ENCODE data around the gene ERICH2.

Gene ERICH2

GRCh38 chr2:170818752-170819470 is 48.7 kb downstream of the ERICH2 start:
- Histone ChIP-seq H3K4me1 (ENCODE audit: control insufficient read depth in 1 of 2, insufficient read depth in 1 of 2, low read depth in 1 of 2, low read length in 1 of 2) (peaks cover 41 to 70% of the 10 kb centered on the region in 2 experiments), H3K4me3 (ENCODE audit: low read depth in 1 of 2, low read length in 1 of 2) (no peak overlapping the region), H3K27me3 (peaks cover 100% of the 10 kb centered on the region), H3K36me3 (no peaks in the 10 kb centered on the region), H3K9me3 (no peaks in the 10 kb centered on the region), H3K27ac (no peak overlapping the region)
- TF ChIP-seq, protein P1, sequence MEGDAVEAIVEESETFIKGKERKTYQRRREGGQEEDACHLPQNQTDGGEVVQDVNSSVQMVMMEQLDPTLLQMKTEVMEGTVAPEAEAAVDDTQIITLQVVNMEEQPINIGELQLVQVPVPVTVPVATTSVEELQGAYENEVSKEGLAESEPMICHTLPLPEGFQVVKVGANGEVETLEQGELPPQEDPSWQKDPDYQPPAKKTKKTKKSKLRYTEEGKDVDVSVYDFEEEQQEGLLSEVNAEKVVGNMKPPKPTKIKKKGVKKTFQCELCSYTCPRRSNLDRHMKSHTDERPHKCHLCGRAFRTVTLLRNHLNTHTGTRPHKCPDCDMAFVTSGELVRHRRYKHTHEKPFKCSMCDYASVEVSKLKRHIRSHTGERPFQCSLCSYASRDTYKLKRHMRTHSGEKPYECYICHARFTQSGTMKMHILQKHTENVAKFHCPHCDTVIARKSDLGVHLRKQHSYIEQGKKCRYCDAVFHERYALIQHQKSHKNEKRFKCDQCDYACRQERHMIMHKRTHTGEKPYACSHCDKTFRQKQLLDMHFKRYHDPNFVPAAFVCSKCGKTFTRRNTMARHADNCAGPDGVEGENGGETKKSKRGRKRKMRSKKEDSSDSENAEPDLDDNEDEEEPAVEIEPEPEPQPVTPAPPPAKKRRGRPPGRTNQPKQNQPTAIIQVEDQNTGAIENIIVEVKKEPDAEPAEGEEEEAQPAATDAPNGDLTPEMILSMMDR (IDR thresholded peaks at IDR 0.05): no peak

DNA sequence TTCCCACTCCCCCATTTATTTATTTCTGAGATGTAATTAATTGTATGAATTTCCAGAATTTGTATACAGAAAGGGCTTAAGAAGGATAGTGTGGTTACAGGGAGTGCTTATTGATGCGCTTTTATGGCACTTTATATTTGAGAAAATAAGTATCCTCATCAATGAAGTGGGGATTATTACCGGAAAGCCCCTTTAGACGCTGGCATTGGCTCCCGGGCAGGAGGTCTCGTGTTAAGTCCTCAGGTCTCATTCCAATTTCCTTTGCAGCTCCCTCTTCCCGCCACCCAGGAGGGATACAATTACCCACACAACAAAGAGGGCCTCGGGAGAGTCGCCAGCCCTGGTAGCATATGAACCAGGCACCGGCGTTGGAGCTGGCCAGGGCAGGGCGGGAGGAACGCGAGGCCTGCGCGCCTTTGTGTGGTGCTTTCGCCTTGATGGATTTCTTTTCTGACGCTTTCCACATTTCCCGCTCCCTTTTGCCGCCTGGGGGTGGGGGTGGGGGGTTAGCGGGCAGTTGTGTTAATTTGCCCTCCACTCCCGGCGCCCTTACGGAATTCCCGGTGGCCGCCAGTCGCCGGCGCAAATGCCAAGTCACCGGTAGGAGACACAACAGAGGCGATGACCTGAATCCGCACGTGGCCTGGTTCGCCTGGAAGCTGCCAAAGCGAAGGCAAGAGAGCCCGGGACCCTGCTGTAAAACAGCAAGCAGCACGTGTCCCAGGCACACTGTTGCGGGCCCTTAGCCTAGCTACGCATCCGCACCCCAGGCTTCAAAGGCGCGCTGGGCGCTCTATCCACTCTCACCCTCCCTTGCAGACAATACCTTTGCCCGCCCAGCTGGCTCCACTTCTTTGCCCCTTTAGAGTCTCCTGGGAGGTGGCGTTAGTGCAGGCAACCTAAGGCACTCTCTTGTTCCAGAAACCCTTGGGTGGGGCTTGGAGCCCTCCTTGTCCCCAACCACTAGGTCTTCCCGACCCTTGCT is 49.8 kb downstream of the ERICH2 start:
- Histone ChIP-seq H3K4me3 (ENCODE audit: low read depth in 1 of 2, low read length in 1 of 2) (no peak overlapping the region), H3K36me3 (no peaks in the 10 kb centered on the region), H3K27me3 (peaks cover 100% of the 10 kb centered on the region), H3K9me3 (no peaks in the 10 kb centered on the region), H3K27ac (no peak overlapping the region), H3K4me1 (ENCODE audit: control insufficient read depth in 1 of 2, insufficient read depth in 1 of 2, low read depth in 1 of 2, low read length in 1 of 2) (peaks cover 41 to 71% of the 10 kb centered on the region in 2 experiments)
- TF ChIP-seq, protein P1 (IDR thresholded peaks at IDR 0.05): no peak

DNA sequence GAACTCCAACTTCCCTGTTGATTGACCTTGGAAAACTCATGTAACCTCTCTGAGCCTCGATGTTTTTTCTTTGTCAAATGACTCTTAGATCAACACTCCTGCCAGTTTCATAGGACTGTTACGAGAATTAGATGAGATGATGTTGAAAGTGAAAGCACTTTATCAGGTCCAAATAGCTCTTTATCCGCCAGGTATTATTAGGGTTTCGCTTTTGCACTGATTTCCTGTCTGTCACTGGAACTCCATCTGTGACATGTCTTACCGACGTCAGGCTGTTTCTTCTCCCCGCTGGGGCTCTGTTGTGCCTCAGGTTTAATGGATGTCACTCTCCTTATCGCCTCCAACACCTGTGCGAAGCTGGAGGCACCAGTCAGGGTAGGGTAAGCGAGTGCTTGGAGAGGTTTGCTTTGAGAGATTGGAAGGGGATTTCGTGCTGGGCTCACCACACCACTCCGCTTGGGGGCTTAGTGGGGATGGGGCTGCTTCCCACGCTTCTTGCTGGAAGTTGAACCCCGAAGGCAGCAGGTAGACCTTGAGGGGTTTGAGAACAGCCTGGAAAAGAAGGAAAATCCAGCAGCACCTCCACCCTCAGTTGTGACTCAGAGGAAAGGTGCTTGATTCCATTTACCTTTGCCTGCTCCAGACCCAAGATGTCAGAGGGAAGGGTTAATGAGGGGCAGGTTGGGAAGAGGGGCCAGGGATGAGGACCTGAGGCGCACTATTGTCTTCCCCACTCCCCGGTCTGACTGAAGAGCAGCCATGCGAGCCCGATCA is 50.8 kb downstream of the ERICH2 start:
- Histone ChIP-seq H3K27me3 (peaks cover 100% of the 10 kb centered on the region), H3K4me1 (ENCODE audit: control insufficient read depth in 1 of 2, insufficient read depth in 1 of 2, low read depth in 1 of 2, low read length in 1 of 2) (peaks cover 35 to 62% of the 10 kb centered on the region in 2 experiments), H3K27ac (no peak overlapping the region), H3K9me3 (no peaks in the 10 kb centered on the region), H3K4me3 (ENCODE audit: low read depth in 1 of 2, low read length in 1 of 2) (no peak overlapping the region), H3K36me3 (no peaks in the 10 kb centered on the region)
- TF ChIP-seq, protein P1 (IDR thresholded peaks at IDR 0.05): no peak

- Histone ChIP-seq H3K36me3 (no peaks in the 10 kb centered on the region), H3K4me3 (ENCODE audit: low read depth in 1 of 2, low read length in 1 of 2) (no peak overlapping the region), H3K4me1 (ENCODE audit: control insufficient read depth in 1 of 2, insufficient read depth in 1 of 2, low read depth in 1 of 2, low read length in 1 of 2) (peaks cover 28 to 55% of the 10 kb centered on the region in 2 experiments), H3K9me3 (no peaks in the 10 kb centered on the region), H3K27me3 (peaks cover 100% of the 10 kb centered on the region), H3K27ac (no peak overlapping the region)
- TF ChIP-seq, protein P1 (IDR thresholded peaks at IDR 0.05): no peak
These were observed 51.5 kb downstream of the ERICH2 start for GRCh38 chr2:170821531-170822289.
